Gastrocnemius medialis (tissue), 4 donors: ENCODE results near the gene ESR1. TPM values are rescaled to one million over a fixed set of nuclear protein-coding genes. Genes with fewer than 3 reads are reported as not detected.

ENCODE experiments used
- ATAC-seq, 2 donors: fragments of 150-250 bp; one replicate each; pipeline ENCODE4 v1.9.1; 2016
- DNase-seq, 2 donors: peaks; one replicate each; pipeline ENCODE4 v3.0.0-alpha.2; 2019
- H3K27ac ChIP-seq, 4 donors: fragments of 200-600 bp; sonication (generic); 1 replicate in 1 of 4; 2 replicates in 3 of 4; pipeline ENCODE4 v1.5.1; 2016 to 2018; ENCODE audit warnings: mild to moderate bottlenecking in 2 of 4, moderate library complexity in 1 of 4
- H3K27me3 ChIP-seq, 3 donors: fragments of 200-600 bp; sonication (generic) in 2 of 3; 1 replicate in 1 of 3; 2 replicates in 2 of 3; pipeline versions ENCODE4 v1.5.1 to v1.6.0; 2016 to 2019; ENCODE audit warnings: mild to moderate bottlenecking in 1 of 3, moderate library complexity in 1 of 3
- H3K36me3 ChIP-seq, 2 donors: fragments of 200-600 bp; sonication (generic) in 1 of 2; one replicate each; pipeline ENCODE4 v1.5.1; 2017 to 2018
- H3K4me1 ChIP-seq, 2 donors: fragments of 200-600 bp; sonication (generic) in 1 of 2; one replicate each; pipeline ENCODE4 v1.5.1; 2016 to 2017; ENCODE audit warnings: mild to moderate bottlenecking in 2 of 2
- H3K4me3 ChIP-seq, 4 donors: fragments of 200-600 bp; sonication (generic) in 3 of 4; 1 replicate in 1 of 4; 2 replicates in 3 of 4; pipeline ENCODE4 v1.5.1; 2016 to 2019; ENCODE audit warnings: mild to moderate bottlenecking in 2 of 4
- H3K9me3 ChIP-seq, 3 donors: fragments of 200-600 bp; sonication (generic) in 2 of 3; 1 replicate in 1 of 3; 2 replicates in 2 of 3; pipeline ENCODE4 v1.5.1; 2016 to 2019
- POLR2A ChIP-seq, 2 donors: fragments of 450-650 bp; IDR thresholded peaks; one replicate each; pipeline ENCODE4 v1.6.1; 2017; ENCODE audit warnings: antibody characterized with exemption in 2 of 2, mild to moderate bottlenecking in 2 of 2, moderate library complexity in 2 of 2
- in situ Hi-C, 4 donors: fragments of 200-750 bp; cut with MboI; loops; one replicate each; pipeline versions ENCODE4 v1.15.0 to v1.8.0; 2017; ENCODE audit warnings: low sequenced_read_pairs in 4 of 4
- intact Hi-C: fragments of 100-400 bp; cut with DNase I; formaldehyde crosslinking; loops from one replicate; pipeline ENCODE4 v1.15.1; 2023; ENCODE audit warnings: low total_unique reads
- total RNA-seq, 4 donors: library from RNA; depleted of rRNA; stranded (reverse); fragments of >200 nt; gene quantifications; one replicate each; pipeline versions ENCODE4 v1.1.0 to v1.2.3, GENCODE V29; 2016
- TF ChIP-seq, protein P1 (sequence below), 5 experiments: fragments of 450-650 bp in 3 of 5; fragments of 200-600 bp in 2 of 5; sonication (generic) in 2 of 5; IDR thresholded peaks in 4 of 5; conservative IDR thresholded peaks in 1 of 5; 1 replicate in 4 of 5; 2 replicates in 1 of 5; pipeline ENCODE4 v1.5.1; 2016 to 2019; ENCODE audit warnings: antibody characterized with exemption in 5 of 5, mild to moderate bottlenecking in 3 of 5, moderate library complexity in 3 of 5

Gene ESR1
- total RNA-seq, 4 donors from 2014 or later: 0.61 to 1.1 (median 1.1) TPM

DNA sequence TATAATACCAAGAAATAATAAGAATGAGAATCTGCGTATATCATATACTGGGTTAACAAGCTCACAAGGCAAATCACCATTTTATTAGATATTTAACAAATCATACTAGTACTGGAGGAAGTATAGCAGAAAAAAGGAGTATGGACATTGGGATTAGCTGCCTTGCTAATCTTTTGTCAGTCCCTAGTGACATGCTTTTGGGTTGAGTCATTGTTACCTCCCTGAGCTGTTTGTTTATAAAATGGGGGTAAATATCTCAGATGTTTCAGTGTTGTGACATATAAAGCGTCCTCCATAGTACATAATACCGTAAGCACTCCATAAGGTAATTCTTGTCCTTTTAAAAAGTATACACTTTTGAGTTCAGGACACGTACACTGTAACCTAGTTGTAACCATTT is 107.0 kb downstream of the ESR1 start:
- Histone ChIP-seq H3K4me1 (peaks cover 7 to 10% of the 10 kb centered on the region in 2 donors), H3K27ac (no peak overlapping the region), H3K36me3 (no peaks in the 10 kb centered on the region), H3K4me3 (no peak overlapping the region), H3K9me3 (no peaks in the 10 kb centered on the region), H3K27me3 (no peaks in the 10 kb centered on the region)
- intact Hi-C loops: no loop called here
- no peak for ATAC-seq
- DNase-seq: no peak
- in situ Hi-C loops: no loop called here
- TF ChIP-seq, protein P1, sequence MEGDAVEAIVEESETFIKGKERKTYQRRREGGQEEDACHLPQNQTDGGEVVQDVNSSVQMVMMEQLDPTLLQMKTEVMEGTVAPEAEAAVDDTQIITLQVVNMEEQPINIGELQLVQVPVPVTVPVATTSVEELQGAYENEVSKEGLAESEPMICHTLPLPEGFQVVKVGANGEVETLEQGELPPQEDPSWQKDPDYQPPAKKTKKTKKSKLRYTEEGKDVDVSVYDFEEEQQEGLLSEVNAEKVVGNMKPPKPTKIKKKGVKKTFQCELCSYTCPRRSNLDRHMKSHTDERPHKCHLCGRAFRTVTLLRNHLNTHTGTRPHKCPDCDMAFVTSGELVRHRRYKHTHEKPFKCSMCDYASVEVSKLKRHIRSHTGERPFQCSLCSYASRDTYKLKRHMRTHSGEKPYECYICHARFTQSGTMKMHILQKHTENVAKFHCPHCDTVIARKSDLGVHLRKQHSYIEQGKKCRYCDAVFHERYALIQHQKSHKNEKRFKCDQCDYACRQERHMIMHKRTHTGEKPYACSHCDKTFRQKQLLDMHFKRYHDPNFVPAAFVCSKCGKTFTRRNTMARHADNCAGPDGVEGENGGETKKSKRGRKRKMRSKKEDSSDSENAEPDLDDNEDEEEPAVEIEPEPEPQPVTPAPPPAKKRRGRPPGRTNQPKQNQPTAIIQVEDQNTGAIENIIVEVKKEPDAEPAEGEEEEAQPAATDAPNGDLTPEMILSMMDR (IDR thresholded peaks at IDR 0.05 in 4 of 5, conservative IDR thresholded peaks at IDR 0.05 in 1 of 5): no peak
- TF ChIP-seq POLR2A (IDR thresholded peaks at IDR 0.05): no peak

DNA sequence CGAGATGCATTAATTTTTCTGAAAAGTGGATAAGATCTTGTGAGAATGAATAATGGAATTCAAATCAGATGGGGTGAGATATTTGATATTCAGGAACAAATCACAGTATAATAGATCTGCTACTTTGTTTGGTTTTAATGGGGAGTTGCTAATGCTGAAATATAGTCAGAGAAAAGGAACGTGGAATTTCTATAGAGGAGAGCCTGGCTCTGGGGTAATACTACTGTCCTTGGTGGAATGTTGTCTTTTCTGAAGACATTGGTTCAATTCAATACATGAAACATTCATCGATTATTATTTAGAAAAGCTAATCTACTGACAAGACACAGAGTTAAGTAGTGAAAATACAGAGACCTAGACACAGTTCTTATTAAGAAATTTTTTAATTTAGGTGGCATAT is 108.6 kb downstream of the ESR1 start:
- peaks cover 7 to 10% of the 10 kb centered on the region in 2 donors for H3K4me1 ChIP-seq
- DNase-seq (no peak), ATAC-seq (no peak)
- H3K36me3 ChIP-seq: no peaks in the 10 kb centered on the region
- in situ Hi-C loops (no loop called here), intact Hi-C loops (no loop called here)
- H3K27me3 ChIP-seq: no peaks in the 10 kb centered on the region
- TF ChIP-seq POLR2A (IDR thresholded peaks at IDR 0.05): no peak
- TF ChIP-seq, protein P1 (IDR thresholded peaks at IDR 0.05 in 4 of 5, conservative IDR thresholded peaks at IDR 0.05 in 1 of 5): no peak
- no peaks in the 10 kb centered on the region for H3K9me3 ChIP-seq
- no peak overlapping the region for H3K4me3 ChIP-seq
- peak overlapping the region in 3 of 4 donors; percentile 21 to 57 (median 34) for H3K27ac ChIP-seq

DNA sequence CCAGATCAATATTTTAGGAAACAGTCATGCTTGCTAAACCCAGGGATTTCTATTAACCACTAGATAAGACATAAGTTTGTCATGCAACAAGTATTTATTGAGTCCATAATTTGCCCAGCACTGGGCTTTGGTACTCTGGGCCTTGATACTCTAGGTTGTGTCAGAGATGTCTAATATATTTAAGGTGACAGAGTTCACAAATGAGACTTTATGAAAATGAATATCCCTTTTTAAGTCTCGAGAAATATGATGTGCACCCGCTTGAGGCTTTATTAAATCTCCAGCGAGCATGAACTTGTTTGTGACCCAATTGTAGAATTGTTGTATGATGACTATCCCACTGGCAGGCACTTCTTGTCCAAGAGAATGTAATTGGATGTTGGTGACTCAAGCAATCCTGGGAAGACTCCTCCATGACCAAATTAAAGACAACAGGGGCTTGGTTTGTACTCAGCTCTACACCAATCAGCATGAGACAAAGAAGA is 109.2 kb downstream of the ESR1 start:
- in situ Hi-C loops (no loop called here), intact Hi-C loops (no loop called here)
- ATAC-seq (peak; percentile 93), DNase-seq (peak; percentile 11 to 34)
- TF ChIP-seq, protein P1 (IDR thresholded peaks at IDR 0.05 in 4 of 5, conservative IDR thresholded peaks at IDR 0.05 in 1 of 5): no peak
- peak in 1 of 2 donors; percentile 6 for TF ChIP-seq POLR2A (IDR thresholded peaks at IDR 0.05)
- Histone ChIP-seq H3K4me3 (no peak overlapping the region), H3K36me3 (no peaks in the 10 kb centered on the region), H3K27me3 (no peaks in the 10 kb centered on the region), H3K9me3 (no peaks in the 10 kb centered on the region), H3K4me1 (peaks cover 7 to 10% of the 10 kb centered on the region in 2 donors), H3K27ac (peak overlapping the region in 3 of 4 donors; percentile 34 to 57 (median 56))

DNA sequence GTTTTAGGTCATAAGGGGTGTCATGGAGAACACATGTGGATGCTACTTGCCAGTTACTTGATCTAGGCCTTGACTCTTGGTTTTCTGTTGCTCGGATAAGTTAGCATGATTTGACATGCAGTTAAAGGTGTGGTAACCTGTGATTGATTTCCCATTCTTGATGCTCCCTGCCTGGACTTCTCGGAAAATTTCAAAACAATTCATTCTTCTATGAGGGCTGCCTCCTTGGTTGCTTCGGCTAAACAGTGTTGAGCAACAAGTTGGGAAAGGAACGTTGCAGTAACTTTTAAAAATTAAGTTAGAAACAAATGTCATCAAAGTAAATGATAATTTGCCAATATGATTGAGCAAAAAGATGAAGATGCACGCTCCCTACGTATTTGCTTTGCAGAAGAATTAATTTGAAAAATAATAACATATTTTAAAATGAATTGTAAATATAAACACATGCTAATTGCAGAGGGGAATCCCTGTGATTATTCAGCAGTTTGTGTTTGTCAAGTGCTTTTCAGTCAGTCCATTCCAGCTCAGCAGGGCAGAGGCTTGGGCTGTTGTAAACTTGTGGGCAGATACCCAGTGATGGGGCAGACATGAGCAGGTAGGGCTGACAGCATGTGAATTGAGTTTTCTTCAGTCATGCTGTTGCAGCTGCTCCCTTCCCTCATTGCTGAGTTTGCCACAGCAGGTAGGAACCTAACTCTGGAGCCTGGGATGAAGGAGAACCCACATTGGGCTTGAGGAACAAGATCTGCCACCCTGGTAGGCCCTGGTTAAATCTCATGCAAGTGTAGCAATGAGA is 110.2 kb downstream of the ESR1 start:
- Histone ChIP-seq H3K9me3 (no peaks in the 10 kb centered on the region), H3K27me3 (no peaks in the 10 kb centered on the region), H3K27ac (peak overlapping the region; percentile 34 to 57 (median 46)), H3K4me3 (no peak overlapping the region), H3K36me3 (no peaks in the 10 kb centered on the region), H3K4me1 (peaks cover 7 to 10% of the 10 kb centered on the region in 2 donors)
- DNase-seq (no peak), ATAC-seq (peak; percentile 34 to 50)
- TF ChIP-seq POLR2A (IDR thresholded peaks at IDR 0.05): no peak
- TF ChIP-seq, protein P1 (IDR thresholded peaks at IDR 0.05 in 4 of 5, conservative IDR thresholded peaks at IDR 0.05 in 1 of 5): no peak
- intact Hi-C loops: no loop called here
- in situ Hi-C loops: no loop called here
